ENCODE measurements around the gene LRIG1.

Gene LRIG1

DNA sequence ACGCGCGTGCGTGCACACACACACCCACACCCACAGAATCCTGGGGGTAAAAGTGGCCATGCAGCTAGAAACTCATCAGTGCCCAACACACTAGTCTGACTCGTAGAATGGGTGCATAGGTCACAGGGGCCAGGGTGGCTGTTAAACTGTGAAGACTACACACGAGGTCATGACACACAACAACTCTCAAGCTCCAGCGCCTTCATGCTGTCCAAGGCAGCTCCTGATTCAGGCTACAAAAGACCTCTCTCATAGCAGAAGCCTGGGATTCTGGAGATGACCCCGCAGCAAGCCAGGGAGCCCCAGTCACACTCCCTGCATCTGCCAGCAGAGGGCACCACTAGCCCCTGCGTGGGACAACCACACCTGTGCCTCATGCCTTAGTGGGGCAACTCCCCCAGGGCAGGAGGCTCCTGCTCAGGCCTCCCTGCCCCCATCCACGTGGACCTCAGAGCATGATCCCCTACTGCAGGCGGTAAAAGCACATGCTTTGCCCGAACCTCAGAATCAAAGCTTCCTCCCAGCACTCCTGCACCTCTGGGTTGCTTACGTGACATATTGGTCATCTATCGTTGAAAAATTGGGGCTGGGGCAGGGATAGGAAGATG, 93.1 kb downstream of the LRIG1 start:
- DNase-seq (ENCODE audit: low read depth, low spot score): peak; percentile 53
- in situ Hi-C loops (cut with HindIII; ENCODE audit: low sequenced_read_pairs): no loop called here
- H3K4me3 ChIP-seq (ENCODE audit: low read depth, low read length): no peak overlapping the region
- TF ChIP-seq, protein P1, sequence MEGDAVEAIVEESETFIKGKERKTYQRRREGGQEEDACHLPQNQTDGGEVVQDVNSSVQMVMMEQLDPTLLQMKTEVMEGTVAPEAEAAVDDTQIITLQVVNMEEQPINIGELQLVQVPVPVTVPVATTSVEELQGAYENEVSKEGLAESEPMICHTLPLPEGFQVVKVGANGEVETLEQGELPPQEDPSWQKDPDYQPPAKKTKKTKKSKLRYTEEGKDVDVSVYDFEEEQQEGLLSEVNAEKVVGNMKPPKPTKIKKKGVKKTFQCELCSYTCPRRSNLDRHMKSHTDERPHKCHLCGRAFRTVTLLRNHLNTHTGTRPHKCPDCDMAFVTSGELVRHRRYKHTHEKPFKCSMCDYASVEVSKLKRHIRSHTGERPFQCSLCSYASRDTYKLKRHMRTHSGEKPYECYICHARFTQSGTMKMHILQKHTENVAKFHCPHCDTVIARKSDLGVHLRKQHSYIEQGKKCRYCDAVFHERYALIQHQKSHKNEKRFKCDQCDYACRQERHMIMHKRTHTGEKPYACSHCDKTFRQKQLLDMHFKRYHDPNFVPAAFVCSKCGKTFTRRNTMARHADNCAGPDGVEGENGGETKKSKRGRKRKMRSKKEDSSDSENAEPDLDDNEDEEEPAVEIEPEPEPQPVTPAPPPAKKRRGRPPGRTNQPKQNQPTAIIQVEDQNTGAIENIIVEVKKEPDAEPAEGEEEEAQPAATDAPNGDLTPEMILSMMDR (IDR thresholded peaks at IDR 0.05; ENCODE audit: low read depth, low read length): peak; percentile 94

DNA sequence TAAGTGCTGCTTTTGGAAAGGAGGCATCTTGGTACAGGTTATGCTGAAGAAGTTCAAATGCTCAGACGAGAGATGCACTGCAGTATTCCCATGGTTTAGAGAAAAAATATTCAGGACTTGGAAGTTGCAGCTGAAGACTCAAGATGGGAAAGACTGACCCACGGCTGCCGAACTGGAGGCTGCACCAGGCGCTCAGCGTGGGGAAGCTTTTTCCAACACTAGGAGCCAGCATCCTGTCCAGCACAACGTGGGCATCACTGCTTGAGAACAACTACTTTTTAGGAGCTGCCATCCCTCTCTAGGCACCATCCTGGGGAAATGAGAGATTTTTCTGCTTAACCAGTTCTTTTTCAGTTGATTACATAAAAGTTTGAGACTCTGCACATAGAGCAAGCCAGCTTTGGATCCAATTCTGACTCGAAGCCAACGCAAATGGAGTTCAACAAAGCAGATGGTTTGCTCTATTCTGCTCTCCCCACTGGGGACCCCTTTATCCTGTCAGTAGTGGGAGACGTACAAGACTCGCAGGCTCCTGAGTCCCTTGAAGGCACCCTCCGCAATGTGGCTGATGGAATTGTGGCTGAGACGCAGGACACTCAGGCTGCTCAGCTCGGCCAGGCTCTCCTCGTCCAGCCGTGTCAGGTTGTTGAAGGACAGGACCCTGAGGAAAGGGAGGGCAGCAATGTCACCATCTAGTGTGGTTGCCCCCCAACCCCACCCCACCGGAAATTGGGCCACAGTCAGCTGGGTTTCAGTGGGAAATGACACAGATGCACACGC, 93.8 kb downstream of the LRIG1 start:
- TF ChIP-seq, protein P1 (IDR thresholded peaks at IDR 0.05; ENCODE audit: low read depth, low read length): peak; percentile 3
- H3K4me3 ChIP-seq (ENCODE audit: low read depth, low read length): no peak overlapping the region
- in situ Hi-C loops (cut with HindIII; ENCODE audit: low sequenced_read_pairs): no loop called here
- no peak for DNase-seq (ENCODE audit: low read depth, low spot score)

DNA sequence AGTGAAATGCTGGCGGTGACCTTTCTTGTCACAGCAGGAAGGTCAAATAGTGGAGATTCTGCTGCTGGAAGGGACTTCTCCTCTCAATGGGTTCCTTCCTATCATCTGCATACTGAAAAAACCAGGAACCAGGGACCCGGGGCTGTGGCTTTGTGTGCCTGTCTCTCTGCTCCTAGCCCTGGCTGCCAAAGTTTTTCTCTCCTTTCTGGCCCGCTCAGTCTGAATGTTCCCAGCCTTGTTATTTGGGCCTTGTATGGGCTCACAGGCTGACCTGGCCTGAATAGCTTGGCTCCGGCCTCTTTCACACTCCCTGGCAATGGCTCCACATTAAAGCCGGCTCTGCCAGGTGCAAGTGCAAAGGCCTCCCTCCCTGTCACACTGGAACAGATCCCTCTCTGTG, 94.7 kb downstream of the LRIG1 start:
- TF ChIP-seq, protein P1 (IDR thresholded peaks at IDR 0.05; ENCODE audit: low read depth, low read length): no peak
- H3K4me3 ChIP-seq (ENCODE audit: low read depth, low read length): no peak overlapping the region
- in situ Hi-C loops (cut with HindIII; ENCODE audit: low sequenced_read_pairs): no loop called here

DNA sequence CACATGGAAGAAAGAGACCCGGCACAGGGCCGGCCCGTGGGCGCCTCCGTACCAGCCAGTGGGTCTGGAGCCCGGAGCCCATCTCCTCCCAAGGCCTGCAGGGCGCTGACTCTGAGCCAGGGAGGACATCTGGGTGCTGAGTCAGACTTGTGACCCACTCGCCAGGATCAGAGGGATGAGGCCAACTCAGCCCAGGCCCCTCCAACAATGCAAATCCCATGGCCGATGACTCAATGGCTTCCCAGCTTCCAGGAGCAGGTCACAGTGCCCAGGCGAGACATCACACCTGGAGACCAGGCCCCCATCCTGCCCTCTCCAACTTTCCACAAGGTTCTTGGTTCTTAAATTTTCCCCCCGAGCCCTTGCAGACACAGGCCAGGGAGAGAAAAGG, 95.1 kb downstream of the LRIG1 start:
- in situ Hi-C loops (cut with HindIII; ENCODE audit: low sequenced_read_pairs): no loop called here
- peak; percentile 86 for DNase-seq (ENCODE audit: low read depth, low spot score)
- no peak overlapping the region for H3K4me3 ChIP-seq (ENCODE audit: low read depth, low read length)
- TF ChIP-seq, protein P1 (IDR thresholded peaks at IDR 0.05; ENCODE audit: low read depth, low read length): no peak

More for the DNA sequence above, 94.7 kb downstream of the LRIG1 start:
- no peak for DNase-seq (ENCODE audit: low read depth, low spot score)

DNA sequence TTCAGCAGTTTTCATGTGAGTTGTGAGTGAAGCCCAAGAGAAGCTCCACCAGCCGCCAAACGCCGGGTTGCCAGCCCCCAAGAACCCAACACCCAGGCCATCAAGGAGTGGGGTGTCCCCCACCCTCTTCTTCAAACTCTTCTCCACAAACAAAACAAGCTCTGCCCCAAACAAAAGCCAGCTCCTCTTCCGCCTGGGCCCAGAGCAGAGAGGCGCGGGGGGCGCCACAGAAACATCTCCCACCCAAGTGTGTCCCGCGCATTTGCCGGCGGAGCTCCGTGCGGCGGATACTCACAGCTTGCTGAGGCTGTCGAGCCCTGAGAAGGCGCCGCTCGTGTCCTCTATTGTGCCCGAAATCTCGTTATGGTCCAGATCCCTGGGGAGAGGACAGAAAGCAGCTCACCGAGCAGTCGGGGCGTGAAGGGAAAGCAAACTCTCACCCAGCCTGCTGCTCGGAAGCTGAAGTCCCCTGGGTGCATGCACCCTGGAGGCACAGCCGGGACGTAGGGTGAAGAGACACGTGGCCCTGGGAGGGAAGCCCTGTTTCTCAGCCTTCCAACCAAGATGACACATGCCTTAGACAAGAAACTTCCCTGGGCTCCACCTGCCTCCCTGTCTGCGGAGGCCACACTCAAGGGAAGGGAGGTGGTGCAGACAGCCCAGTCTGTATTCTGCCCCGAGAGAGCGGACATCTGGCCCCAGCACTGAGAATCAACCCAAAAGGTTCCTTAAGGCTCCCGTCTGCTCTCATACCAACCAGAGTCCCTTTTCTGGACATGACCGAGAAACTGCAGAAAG, 95.7 kb downstream of the LRIG1 start:
- no peak overlapping the region for H3K4me3 ChIP-seq (ENCODE audit: low read depth, low read length)
- in situ Hi-C loops (cut with HindIII; ENCODE audit: low sequenced_read_pairs): no loop called here
- TF ChIP-seq, protein P1 (IDR thresholded peaks at IDR 0.05; ENCODE audit: low read depth, low read length): no peak
- DNase-seq (ENCODE audit: low read depth, low spot score): no peak

DNA sequence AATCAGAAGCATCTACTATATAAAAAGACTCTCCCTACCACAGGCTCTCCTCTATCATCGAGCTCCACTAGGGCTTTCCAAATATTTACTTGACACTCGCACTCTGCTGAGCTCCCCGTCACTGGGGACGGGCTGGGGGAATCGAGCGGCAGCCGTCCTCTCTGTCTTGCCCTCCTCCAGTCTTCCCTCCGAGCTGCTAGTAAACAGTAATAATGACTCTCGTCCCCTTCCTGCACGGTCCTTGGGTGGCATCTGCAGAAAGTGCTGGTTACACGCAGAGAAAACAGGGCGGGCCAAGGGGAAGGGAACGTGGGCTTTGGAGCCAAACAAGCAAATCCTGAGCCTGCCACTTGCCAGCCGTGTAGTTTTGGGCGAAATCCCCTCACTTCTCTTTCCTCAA, 96.6 kb downstream of the LRIG1 start:
- no peak overlapping the region for H3K4me3 ChIP-seq (ENCODE audit: low read depth, low read length)
- TF ChIP-seq, protein P1 (IDR thresholded peaks at IDR 0.05; ENCODE audit: low read depth, low read length): no peak
- in situ Hi-C loops (cut with HindIII; ENCODE audit: low sequenced_read_pairs): no loop called here
- DNase-seq (ENCODE audit: low read depth, low spot score): no peak

All from astrocyte of the spinal cord (primary cell).